GM12878 (cell line): ENCODE measurements around the gene HMGXB4. TPM values are rescaled to one million over a fixed set of nuclear protein-coding genes. Genes with fewer than 3 reads are reported as not detected.

ENCODE experiments used
- ATAC-seq: fragments of 200-7000 bp; cut with Tn5 transposase; 3 replicates; pipeline ENCODE4 v1.9.1; 2020; ENCODE audit warnings: mild to moderate bottlenecking, moderate library complexity
- BruUV-seq: library from RNA; stranded (reverse); fragments of 400-500 nt; replicated peaks from 2 replicates; lab custom pipeline; 2021; lab: Mats Ljungman, UMichigan
- CTCF ChIA-PET: fragments of 300-600 bp; sonication (Branson Sonifier 250); formaldehyde crosslinking; extraction: SDS; loops from one replicate; lab custom pipeline; 2021; ENCODE audit warnings: inconsistent platforms; lab: Yijun Ruan, JAX
- POLR2A ChIA-PET: fragments of 350-600 bp; formaldehyde crosslinking; extraction: SDS; loops from one replicate; lab custom pipeline; 2021; ENCODE audit warnings: inconsistent platforms; lab: Charles Lee
- RAD21 ChIA-PET: fragments of 300-600 bp; sonication (Branson Sonifier 250); formaldehyde crosslinking; loops from one replicate; lab custom pipeline; 2023; ENCODE audit warnings: antibody characterized with exemption; ENCODE audit not compliant: unreplicated experiment; lab: Charles Lee
- SMC1A ChIA-PET: fragments of 300-600 bp; sonication (Branson Sonifier 250); formaldehyde crosslinking; loops from one replicate; lab custom pipeline; 2023; ENCODE audit not compliant: unreplicated experiment, uncharacterized antibody; lab: Charles Lee
- DNase-seq: peaks from one replicate; pipeline ENCODE4 v3.0.0-alpha.2; 2011; ENCODE audit warnings: low read depth, low spot score
- FAIRE-seq: peaks from 3 replicates; lab custom pipeline; 2011; peaks lifted over from hg19 to GRCh38; lab: Jason Lieb, UNC
- H2AFZ ChIP-seq: 2 replicates; pipeline ENCODE4 v1.6.0; 2011; ENCODE audit warnings: low read depth, low read length, control low read depth; ENCODE audit not compliant: control insufficient read depth
- H3K27ac ChIP-seq: 2 replicates; pipeline ENCODE4 v1.5.1; 2011; ENCODE audit warnings: control low read depth; ENCODE audit not compliant: control insufficient read depth, insufficient read depth
- H3K27me3 ChIP-seq, 2 experiments: replicated peaks in 1 of 2; 2 replicates each; pipeline versions ENCODE4 v1.6.0 to v1.6.1; 2011; ENCODE audit warnings: low read length in 1 of 2; ENCODE audit not compliant: control insufficient read depth in 2 of 2, insufficient read depth in 2 of 2
- H3K36me3 ChIP-seq, 2 experiments: 2 replicates each; pipeline ENCODE4 v1.5.1; 2011; ENCODE audit warnings: low read length in 1 of 2; ENCODE audit not compliant: control insufficient read depth in 2 of 2, insufficient read depth in 2 of 2
- H3K4me1 ChIP-seq: 2 replicates; pipeline ENCODE4 v1.6.1; 2011; ENCODE audit warnings: mild to moderate bottlenecking, low read length, moderate library complexity, mixed read lengths; ENCODE audit not compliant: control insufficient read depth, insufficient read depth
- H3K4me2 ChIP-seq: 2 replicates; pipeline ENCODE4 v1.6.0; 2011; ENCODE audit warnings: control low read depth; ENCODE audit not compliant: control insufficient read depth, insufficient read depth
- H3K4me3 ChIP-seq: fragments of 200-600 bp; sonication (generic); 2 replicates; pipeline ENCODE4 v1.5.1; 2016
- H3K79me2 ChIP-seq: 2 replicates; pipeline ENCODE4 v1.6.0; 2011; ENCODE audit warnings: low read length; ENCODE audit not compliant: control insufficient read depth, insufficient read depth
- H3K9ac ChIP-seq: 2 replicates; pipeline ENCODE4 v1.8.0; 2011; ENCODE audit warnings: low read length, control low read depth, mixed read lengths; ENCODE audit not compliant: control insufficient read depth, insufficient read depth
- H3K9me3 ChIP-seq: replicated peaks from 3 replicates; pipeline ENCODE4 v1.5.1; 2011; ENCODE audit warnings: mild to moderate bottlenecking, low read length; ENCODE audit not compliant: control insufficient read depth, insufficient read depth
- H4K20me1 ChIP-seq: 2 replicates; pipeline ENCODE4 v1.6.0; 2011; ENCODE audit not compliant: control insufficient read depth, insufficient read depth
- ATF3 ChIP-seq: IDR thresholded peaks from 2 replicates; pipeline ENCODE4 v1.6.1; 2011; ENCODE audit warnings: low read depth, mild to moderate bottlenecking, low read length, moderate library complexity, borderline replicate concordance; ENCODE audit errors: extremely low read depth
- CBX3 ChIP-seq: fragments of 200-600 bp; sonication (generic); IDR thresholded peaks from 2 replicates; pipeline ENCODE4 v1.6.1; 2016; ENCODE audit warnings: low read depth, borderline replicate concordance
- HCFC1 ChIP-seq: fragments of 150-350 bp; IDR thresholded peaks from 2 replicates; pipeline ENCODE4 v1.6.1; 2014; ENCODE audit warnings: low read length
- HDAC6 ChIP-seq: fragments of 200-600 bp; sonication (generic); IDR thresholded peaks from one replicate; pipeline ENCODE4 v1.8.0; 2017; ENCODE audit warnings: antibody characterized with exemption; ENCODE audit not compliant: unreplicated experiment
- IKZF2 ChIP-seq, 2 experiments: fragments of 450-650 bp; IDR thresholded peaks; 2 replicates each; pipeline ENCODE4 v1.6.1; 2017; ENCODE audit warnings: mild to moderate bottlenecking in 2 of 2, moderate library complexity in 2 of 2
- KAT2A ChIP-seq: conservative IDR thresholded peaks from 2 replicates; pipeline ENCODE4 v1.6.1; 2011; ENCODE audit warnings: low read depth, low read length; ENCODE audit not compliant: control insufficient read depth
- KDM1A ChIP-seq: fragments of 200-600 bp; sonication (generic); IDR thresholded peaks from 2 replicates; pipeline ENCODE4 v1.6.1; 2016; ENCODE audit warnings: borderline replicate concordance
- RFX5 ChIP-seq: IDR thresholded peaks from 2 replicates; pipeline ENCODE4 v1.6.1; 2011; ENCODE audit warnings: low read depth, low read length, improper control_type of control experiment
- SIN3A ChIP-seq: IDR thresholded peaks from 2 replicates; pipeline ENCODE4 v1.6.1; 2012; ENCODE audit warnings: low read depth, low read length, improper control_type of control experiment
- SPI1 ChIP-seq: IDR thresholded peaks from 2 replicates; pipeline ENCODE4 v1.6.1; 2011; ENCODE audit warnings: low read depth, mild to moderate bottlenecking, low read length, moderate library complexity, borderline replicate concordance; ENCODE audit not compliant: insufficient read depth
- STAT1 ChIP-seq: fragments of 450-650 bp; conservative IDR thresholded peaks from 2 replicates; pipeline ENCODE4 v1.6.1; 2014; ENCODE audit warnings: antibody characterized with exemption, mild to moderate bottlenecking
- SUPT20H ChIP-seq: IDR thresholded peaks from 2 replicates; pipeline ENCODE4 v1.6.1; 2011; ENCODE audit warnings: low read depth, mild to moderate bottlenecking, low read length, moderate library complexity, borderline replicate concordance; ENCODE audit not compliant: control insufficient read depth
- ZNF274 ChIP-seq: IDR thresholded peaks from one replicate; pipeline ENCODE4 v1.8.0; 2011; ENCODE audit not compliant: insufficient read length, insufficient read depth
- ZSCAN29 ChIP-seq: fragments of 450-650 bp; IDR thresholded peaks from 2 replicates; pipeline ENCODE4 v1.6.1; 2017; ENCODE audit warnings: mild to moderate bottlenecking, moderate library complexity
- ZZZ3 ChIP-seq: IDR thresholded peaks from 2 replicates; pipeline ENCODE4 v1.6.1; 2011; ENCODE audit warnings: low read depth; ENCODE audit not compliant: control insufficient read depth, insufficient read length
- WGBS: methylation state at CpG from one replicate; pipeline ENCODE4 v1.1.6; 2016; ENCODE audit warnings: low lambda C conversion rate; ENCODE audit not compliant: insufficient replicate concordance, insufficient coverage; ENCODE audit errors: missing lambda C conversion rate; 5-methylcytosine and 5-hydroxymethylcytosine counted together
- in situ Hi-C: fragments of 300-500 bp; cut with MboI; formaldehyde crosslinking; loops from 9 replicates; pipeline ENCODE4 v1.14.3; 2018; ENCODE audit warnings: mixed read lengths
- intact Hi-C: fragments of 100-400 bp; cut with micrococcal nuclease; formaldehyde crosslinking; loops from one replicate; pipeline ENCODE4 v1.14.2; 2022; ENCODE audit not compliant: unreplicated experiment
- polyA plus RNA-seq, 11 experiments: library from polyadenylated mRNA; depleted of rRNA in 4 of 11; unstranded in 6 of 11; stranded (reverse) in 5 of 11; fragments of >200 nt; fragmentation: Nextera tagmentation in 4 of 11; fragmentation: Illumina TruSeq in 1 of 11; extraction: Ambion mirVana in 4 of 11; extraction: Trizol in 1 of 11; gene quantifications; 1 replicate in 1 of 11; 2 replicates in 10 of 11; pipeline versions ENCODE4 v1.2.1 to v1.2.3, GENCODE V29; 2011 to 2016; ENCODE audit warnings: inconsistent platforms in 2 of 11, missing spikeins in 2 of 11, low read depth in 1 of 11
- total RNA-seq, 4 experiments: library from RNA; depleted of rRNA in 3 of 4; stranded (reverse); fragments of >200 nt in 3 of 4; fragmentation: Illumina TruSeq in 1 of 4; extraction: Trizol in 1 of 4; gene quantifications; 2 replicates each; pipeline versions ENCODE4 v1.2.1 to v1.2.3, GENCODE V29; 2013 to 2021
- TF ChIP-seq, protein P1 (sequence below): fragments of 150-350 bp; IDR thresholded peaks from 2 replicates; pipeline ENCODE4 v1.6.1; 2016; ENCODE audit warnings: low read depth, low read length
- TF ChIP-seq, protein P2 (sequence below): fragments of 450-650 bp; IDR thresholded peaks from 2 replicates; pipeline ENCODE4 v1.6.1; 2017; ENCODE audit warnings: mild to moderate bottlenecking

The HMGXB4 gene
- total and polyA plus RNA-seq, 10 of the 15 experiments (the other 5 are each of a cell fraction or from before 2014, with no cell fraction given), result 15.5 to 44.5 (median 24.9) TPM

DNA sequence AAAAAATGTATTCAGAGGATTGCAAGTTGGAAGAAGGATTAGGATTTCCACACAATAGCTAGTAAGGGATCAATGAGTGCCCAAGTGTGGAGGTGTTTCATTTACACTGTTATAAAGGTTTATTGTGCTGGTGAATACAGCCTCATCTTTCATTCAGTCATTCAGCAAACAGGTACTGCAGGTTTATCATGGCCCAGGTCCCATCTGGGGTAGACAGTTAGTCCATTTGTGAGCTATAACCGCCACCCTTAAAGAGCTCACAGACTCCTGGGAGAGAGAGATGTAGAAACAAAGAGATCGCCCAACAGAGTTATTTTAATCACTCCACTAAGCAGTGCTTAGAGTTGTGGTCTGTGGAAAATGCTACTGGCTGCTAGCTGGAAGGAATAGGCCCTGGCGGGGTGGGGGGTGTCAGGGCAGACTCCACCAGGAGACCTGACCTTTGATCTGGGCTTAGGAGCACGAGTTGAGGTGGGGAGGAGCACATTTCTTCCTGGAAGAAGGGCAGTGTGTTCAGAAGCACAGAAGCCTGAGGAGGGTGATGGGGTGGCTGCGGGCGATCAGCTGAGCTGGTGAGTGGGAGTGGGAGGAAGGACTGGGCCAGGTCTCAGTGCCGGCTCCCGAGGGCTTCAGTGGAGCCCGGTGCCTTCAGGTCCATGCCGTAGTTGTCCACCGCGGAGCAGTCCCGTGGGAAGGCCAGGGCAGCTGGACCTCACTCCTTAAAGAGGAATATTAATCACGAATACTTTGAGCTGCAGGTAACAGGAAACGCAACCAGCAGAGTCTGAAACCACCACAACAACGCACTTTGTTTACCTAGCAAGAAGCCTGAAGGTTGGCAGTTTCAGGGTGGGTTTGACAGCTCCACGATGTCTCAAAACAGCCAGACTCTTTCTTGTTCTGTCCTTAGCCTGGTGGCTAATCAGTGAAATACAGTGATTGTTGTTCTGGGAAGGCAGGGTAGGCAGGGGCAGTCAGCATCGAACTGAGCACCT is 53.6 kb downstream of the HMGXB4 start:
- peaks cover 7% of the 10 kb centered on the region for H3K79me2 ChIP-seq
- no peak overlapping the region for H2AFZ ChIP-seq
- H3K4me1 ChIP-seq, result peaks cover 76% of the 10 kb centered on the region
- FAIRE-seq (no peak), DNase-seq (no peak), ATAC-seq (peak; percentile 36)
- BruUV-seq, result no TSS peak
- H3K9me3 ChIP-seq, result no peaks in the 10 kb centered on the region
- SMC1A ChIA-PET, result interaction anchor here (0.5 to 4.1 kb wide), 12 partner anchors 8 to 640 kb away, joined by 3 to 23 read pairs (median 4); partner anchors contain the start of gene TOM1
- CTCF ChIA-PET, result interaction anchor here (0.6 to 1.3 kb wide), 8 partner anchors 11 to 271 kb away, joined by 3 to 4 read pairs (median 3); partner anchors contain the start of gene TOM1
- POLR2A ChIA-PET, result interaction anchor here (1.2 to 3.0 kb wide), 3 partner anchors 11 to 100 kb away, joined by 4 to 23 read pairs (median 4); partner anchors contain the start of gene TOM1
- H3K9ac ChIP-seq, result peak overlapping the region; percentile 30; the same call in 1 of the 2 replicates
- intact Hi-C loops (no loop called here), in situ Hi-C loops (no loop called here)
- H3K4me2 ChIP-seq, result peak overlapping the region; percentile 38
- H3K4me3 ChIP-seq, result peak overlapping the region; percentile 6; the same call in 1 of the 2 replicates
- peak overlapping the region; percentile 43 for H3K27ac ChIP-seq
- H3K36me3 ChIP-seq, result no peaks in the 10 kb centered on the region
- RAD21 ChIA-PET, result interaction anchor here (0.7 to 4.8 kb wide), 8 partner anchors 9 to 80 kb away, joined by 3 to 16 read pairs (median 3); partner anchors contain the start of gene TOM1
- H3K27me3 ChIP-seq, result no peaks in the 10 kb centered on the region
- 12% methylated on average over 18 of the region's 18 CpGs for WGBS
- peaks cover 2% of the 10 kb centered on the region; the same call in 1 of the 2 replicates for H4K20me1 ChIP-seq
- TF ChIP-seq HDAC6 (no peak), SUPT20H (no peak), ZNF274 (no peak), ZZZ3 (no peak), CBX3 (no peak), ATF3 (no peak), KAT2A (no peak), ZSCAN29 (no peak), SIN3A (no peak; the same call in 1 of the 2 replicates), RFX5 (no peak), STAT1 (no peak), KDM1A (no peak), HCFC1 (no peak), SPI1 (no peak), IKZF2 (IDR thresholded peaks at IDR 0.05) (peak; percentile 55 to 58; a peak in 2 of 4 replicates)
- TF ChIP-seq, protein P1, sequence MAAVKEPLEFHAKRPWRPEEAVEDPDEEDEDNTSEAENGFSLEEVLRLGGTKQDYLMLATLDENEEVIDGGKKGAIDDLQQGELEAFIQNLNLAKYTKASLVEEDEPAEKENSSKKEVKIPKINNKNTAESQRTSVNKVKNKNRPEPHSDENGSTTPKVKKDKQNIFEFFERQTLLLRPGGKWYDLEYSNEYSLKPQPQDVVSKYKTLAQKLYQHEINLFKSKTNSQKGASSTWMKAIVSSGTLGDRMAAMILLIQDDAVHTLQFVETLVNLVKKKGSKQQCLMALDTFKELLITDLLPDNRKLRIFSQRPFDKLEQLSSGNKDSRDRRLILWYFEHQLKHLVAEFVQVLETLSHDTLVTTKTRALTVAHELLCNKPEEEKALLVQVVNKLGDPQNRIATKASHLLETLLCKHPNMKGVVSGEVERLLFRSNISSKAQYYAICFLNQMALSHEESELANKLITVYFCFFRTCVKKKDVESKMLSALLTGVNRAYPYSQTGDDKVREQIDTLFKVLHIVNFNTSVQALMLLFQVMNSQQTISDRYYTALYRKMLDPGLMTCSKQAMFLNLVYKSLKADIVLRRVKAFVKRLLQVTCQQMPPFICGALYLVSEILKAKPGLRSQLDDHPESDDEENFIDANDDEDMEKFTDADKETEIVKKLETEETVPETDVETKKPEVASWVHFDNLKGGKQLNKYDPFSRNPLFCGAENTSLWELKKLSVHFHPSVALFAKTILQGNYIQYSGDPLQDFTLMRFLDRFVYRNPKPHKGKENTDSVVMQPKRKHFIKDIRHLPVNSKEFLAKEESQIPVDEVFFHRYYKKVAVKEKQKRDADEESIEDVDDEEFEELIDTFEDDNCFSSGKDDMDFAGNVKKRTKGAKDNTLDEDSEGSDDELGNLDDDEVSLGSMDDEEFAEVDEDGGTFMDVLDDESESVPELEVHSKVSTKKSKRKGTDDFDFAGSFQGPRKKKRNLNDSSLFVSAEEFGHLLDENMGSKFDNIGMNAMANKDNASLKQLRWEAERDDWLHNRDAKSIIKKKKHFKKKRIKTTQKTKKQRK, result no peak
- TF ChIP-seq, protein P2, sequence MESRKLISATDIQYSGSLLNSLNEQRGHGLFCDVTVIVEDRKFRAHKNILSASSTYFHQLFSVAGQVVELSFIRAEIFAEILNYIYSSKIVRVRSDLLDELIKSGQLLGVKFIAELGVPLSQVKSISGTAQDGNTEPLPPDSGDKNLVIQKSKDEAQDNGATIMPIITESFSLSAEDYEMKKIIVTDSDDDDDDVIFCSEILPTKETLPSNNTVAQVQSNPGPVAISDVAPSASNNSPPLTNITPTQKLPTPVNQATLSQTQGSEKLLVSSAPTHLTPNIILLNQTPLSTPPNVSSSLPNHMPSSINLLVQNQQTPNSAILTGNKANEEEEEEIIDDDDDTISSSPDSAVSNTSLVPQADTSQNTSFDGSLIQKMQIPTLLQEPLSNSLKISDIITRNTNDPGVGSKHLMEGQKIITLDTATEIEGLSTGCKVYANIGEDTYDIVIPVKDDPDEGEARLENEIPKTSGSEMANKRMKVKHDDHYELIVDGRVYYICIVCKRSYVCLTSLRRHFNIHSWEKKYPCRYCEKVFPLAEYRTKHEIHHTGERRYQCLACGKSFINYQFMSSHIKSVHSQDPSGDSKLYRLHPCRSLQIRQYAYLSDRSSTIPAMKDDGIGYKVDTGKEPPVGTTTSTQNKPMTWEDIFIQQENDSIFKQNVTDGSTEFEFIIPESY, result no peak
